ENCODE measurements around the gene PET100. TPM values are rescaled to one million over a fixed set of nuclear protein-coding genes. Genes with fewer than 3 reads are reported as not detected.

The PET100 gene
- total and polyA plus RNA-seq, 11 donors: 22.3 to 405 (median 136) TPM

GRCh38 chr19:7624810-7625209 is 4.8 kb upstream of the PET100 start:
- no peak for ATAC-seq
- Histone ChIP-seq H3K36me3 (peaks cover 0 to 75% (median 58%) of the 10 kb centered on the region in 9 donors), H3K9me3 (no peaks in the 10 kb centered on the region), H3K27me3 (no peaks in the 10 kb centered on the region), H3K4me1 (peaks cover 0 to 24% (median 13%) of the 10 kb centered on the region in 12 donors), H3K27ac (no peak overlapping the region), H3K4me3 (no peak overlapping the region)
- WGBS, 4 donors: 91 to 95% (median 92%) methylated on average over 13 to 17 of the region's 17 CpGs
- DNase-seq: no peak
- no peak for TF ChIP-seq CTCF (IDR thresholded peaks at IDR 0.05)
- no peak for TF ChIP-seq POLR2A (IDR thresholded peaks at IDR 0.05)
- intact Hi-C loops (cut with DNase I): loop anchor here in 1 of 10 donors (5.0 kb wide), 1 partner anchor 558 kb away; the partner anchor contains the start of gene ZNF557

- DNase-seq (no peak), ATAC-seq (no peak)
- peaks cover 0 to 64% (median 48%) of the 10 kb centered on the region in 9 donors for H3K36me3 ChIP-seq
- intact Hi-C loops (cut with DNase I): loop anchor here in 1 of 10 donors (5.0 kb wide), 1 partner anchor 559 kb away; the partner anchor contains the start of gene ZNF557
- TF ChIP-seq CTCF (IDR thresholded peaks at IDR 0.05): no peak
- no peak for TF ChIP-seq POLR2A (IDR thresholded peaks at IDR 0.05)
- WGBS, 4 donors: 95 to 100% (median 97%) methylated on average over 26 to 34 of the region's 34 CpGs
- H3K27me3 ChIP-seq: no peaks in the 10 kb centered on the region
- H3K9me3 ChIP-seq: no peaks in the 10 kb centered on the region
- H3K4me3 ChIP-seq: no peak overlapping the region
- peaks cover 3 to 33% (median 22%) of the 10 kb centered on the region in 12 donors for H3K4me1 ChIP-seq
- no peak overlapping the region for H3K27ac ChIP-seq
Observed at GRCh38 chr19:7625763-7626372, 3.7 kb upstream of the PET100 start.

- Histone ChIP-seq H3K4me3 (no peak overlapping the region), H3K4me1 (peaks cover 3 to 36% (median 25%) of the 10 kb centered on the region in 12 donors), H3K27me3 (no peaks in the 10 kb centered on the region), H3K27ac (no peak overlapping the region), H3K9me3 (no peaks in the 10 kb centered on the region), H3K36me3 (peaks cover 0 to 52% (median 35%) of the 10 kb centered on the region in 9 donors)
- 89 to 96% (median 94%) methylated on average over 24 of the region's 24 CpGs for WGBS, 4 donors
- intact Hi-C loops (cut with DNase I): loop anchor here in 1 of 10 donors (5.0 kb wide), 1 partner anchor 560 kb away; the partner anchor contains the start of gene ZNF557
- DNase-seq: no peak
- no peak for TF ChIP-seq CTCF (IDR thresholded peaks at IDR 0.05)
- no peak for TF ChIP-seq POLR2A (IDR thresholded peaks at IDR 0.05)
- ATAC-seq: no peak
Observed at GRCh38 chr19:7627166-7627565, 2.4 kb upstream of the PET100 start.

- TF ChIP-seq POLR2A (IDR thresholded peaks at IDR 0.05) (no peak), CTCF (IDR thresholded peaks at IDR 0.05) (no peak)
- ATAC-seq: no peak
- Histone ChIP-seq H3K27ac (peak overlapping the region in 11 of 12 donors; percentile 48 to 87 (median 78)), H3K9me3 (no peaks in the 10 kb centered on the region), H3K4me1 (peaks cover 3 to 36% (median 25%) of the 10 kb centered on the region in 12 donors), H3K4me3 (peak overlapping the region; percentile 62 to 100 (median 92)), H3K27me3 (no peaks in the 10 kb centered on the region), H3K36me3 (peaks cover 0 to 42% (median 19%) of the 10 kb centered on the region in 9 donors)
- WGBS, 4 donors: 3 to 5% (median 4%) methylated on average over 15 of the region's 15 CpGs
- intact Hi-C loops (cut with DNase I): loop anchor here in 1 of 10 donors (5.0 kb wide), 1 partner anchor 561 kb away; the partner anchor contains the start of gene ZNF557
- no peak for DNase-seq
Observed at GRCh38 chr19:7628589-7629311, 843 bp upstream of the PET100 start.

Data from heart left ventricle (tissue), 16 donors.